Smooth muscle cell (in vitro differentiated cells): ENCODE measurements around the gene ZNF618. TPM values are rescaled to one million over a fixed set of nuclear protein-coding genes. Genes with fewer than 3 reads are reported as not detected.

ENCODE experiments used
- DNase-seq: peaks from one replicate; lab custom pipeline; 2025; ENCODE audit not compliant: unreplicated experiment; lab: John Stamatoyannopoulos, UW
- H2AFZ ChIP-seq: fragments of 200-600 bp; sonication (generic); 2 replicates; pipeline ENCODE4 v1.6.0; 2016; ENCODE audit warnings: antibody characterized with exemption, low read depth, mild to moderate bottlenecking
- H3F3A ChIP-seq: fragments of 200-600 bp; sonication (generic); 2 replicates; pipeline ENCODE4 v1.6.0; 2017; ENCODE audit warnings: antibody characterized with exemption, low read depth
- H3K27ac ChIP-seq: fragments of 200-600 bp; sonication (generic); 2 replicates; pipeline ENCODE4 v1.5.1; 2016; ENCODE audit warnings: low read depth, mild to moderate bottlenecking
- H3K27me3 ChIP-seq: fragments of 200-600 bp; sonication (generic); 2 replicates; pipeline ENCODE4 v1.6.1; 2016; ENCODE audit warnings: low read depth, mild to moderate bottlenecking
- H3K36me3 ChIP-seq: fragments of 200-600 bp; sonication (generic); 2 replicates; pipeline ENCODE4 v1.5.1; 2016; ENCODE audit warnings: low read depth
- H3K4me1 ChIP-seq: fragments of 200-600 bp; sonication (generic); 2 replicates; pipeline ENCODE4 v1.5.1; 2016; ENCODE audit warnings: low read depth
- H3K4me2 ChIP-seq: fragments of 200-600 bp; sonication (generic); 2 replicates; pipeline ENCODE4 v1.6.0; 2016; ENCODE audit warnings: mild to moderate bottlenecking
- H3K4me3 ChIP-seq: fragments of 200-600 bp; sonication (generic); 2 replicates; pipeline ENCODE4 v1.5.1; 2016; ENCODE audit warnings: mild to moderate bottlenecking
- H3K79me2 ChIP-seq: fragments of 200-600 bp; sonication (generic); 2 replicates; pipeline ENCODE4 v1.6.0; 2016; ENCODE audit warnings: low read depth, mild to moderate bottlenecking
- H3K9ac ChIP-seq: fragments of 200-600 bp; sonication (generic); 2 replicates; pipeline ENCODE4 v1.6.0; 2016; ENCODE audit warnings: low read depth
- H3K9me3 ChIP-seq: fragments of 200-600 bp; sonication (generic); replicated peaks from 2 replicates; pipeline ENCODE4 v1.5.1; 2016; ENCODE audit warnings: low read depth
- H4K20me1 ChIP-seq: fragments of 200-600 bp; sonication (generic); 2 replicates; pipeline ENCODE4 v1.6.0; 2016; ENCODE audit warnings: low read depth
- WGBS: methylation state at CpG from one replicate; pipeline ENCODE4 v1.1.7; 2016; ENCODE audit warnings: low lambda C conversion rate; 5-methylcytosine and 5-hydroxymethylcytosine counted together
- polyA plus RNA-seq: library from polyadenylated mRNA; unstranded; fragments of >200 nt; fragmentation: Nextera tagmentation; extraction: Ambion mirVana; gene quantifications from 2 replicates; pipeline ENCODE4 v1.2.1, GENCODE V29; 2016
- total RNA-seq: library from RNA; depleted of rRNA; stranded (reverse); fragments of >200 nt; gene quantifications from 2 replicates; pipeline ENCODE4 v1.2.3, GENCODE V29; 2014
- TF ChIP-seq, protein P1 (sequence below): fragments of 200-600 bp; sonication (generic); IDR thresholded peaks from 2 replicates; pipeline ENCODE4 v1.5.1; 2017; ENCODE audit warnings: borderline replicate concordance, mild to moderate bottlenecking, antibody characterized with exemption; ENCODE audit not compliant: insufficient read depth, poor library complexity, severe bottlenecking

The ZNF618 gene
- total and polyA plus RNA-seq, 2 experiments from 2014 or later: 9.9 to 19.5 TPM

DNA sequence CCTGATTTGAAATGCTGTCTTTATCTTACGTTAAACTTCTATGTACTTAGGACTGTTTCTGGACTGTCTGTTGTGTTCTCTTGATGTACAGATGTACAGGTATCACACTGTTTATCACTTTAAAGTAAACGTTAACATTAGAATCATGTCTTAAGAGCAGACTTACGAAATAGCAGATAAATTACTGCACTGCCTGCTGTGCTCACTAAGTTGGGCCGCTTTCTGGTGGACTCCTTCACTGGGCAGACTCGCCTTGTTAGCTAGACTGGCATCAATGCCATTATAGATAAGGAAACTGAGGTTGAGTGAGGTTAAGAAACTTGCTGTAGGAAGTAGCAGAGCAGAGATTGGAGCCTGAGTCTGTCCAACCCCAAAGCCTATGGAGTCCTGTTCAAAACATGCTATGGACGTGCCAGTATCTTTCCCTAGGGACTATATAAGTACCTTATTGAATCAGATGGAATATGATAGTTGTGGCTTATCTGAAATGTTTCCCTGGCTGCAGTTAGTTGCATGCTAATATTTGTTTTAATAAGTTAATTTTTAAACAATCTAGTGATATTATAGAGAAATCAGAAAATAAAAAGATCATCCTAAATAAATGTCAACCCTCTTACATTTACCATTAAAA lies 16.9 kb downstream of the ZNF618 start:
- no peak overlapping the region for H3K4me3 ChIP-seq
- no peaks in the 10 kb centered on the region for H3K27me3 ChIP-seq
- H4K20me1 ChIP-seq: peaks cover 68% of the 10 kb centered on the region
- no peaks in the 10 kb centered on the region for H3F3A ChIP-seq
- no peak overlapping the region for H2AFZ ChIP-seq
- H3K36me3 ChIP-seq: peaks cover 7% of the 10 kb centered on the region
- H3K4me2 ChIP-seq: no peak overlapping the region
- H3K27ac ChIP-seq: no peak overlapping the region
- H3K79me2 ChIP-seq: peaks cover 94% of the 10 kb centered on the region
- TF ChIP-seq, protein P1, sequence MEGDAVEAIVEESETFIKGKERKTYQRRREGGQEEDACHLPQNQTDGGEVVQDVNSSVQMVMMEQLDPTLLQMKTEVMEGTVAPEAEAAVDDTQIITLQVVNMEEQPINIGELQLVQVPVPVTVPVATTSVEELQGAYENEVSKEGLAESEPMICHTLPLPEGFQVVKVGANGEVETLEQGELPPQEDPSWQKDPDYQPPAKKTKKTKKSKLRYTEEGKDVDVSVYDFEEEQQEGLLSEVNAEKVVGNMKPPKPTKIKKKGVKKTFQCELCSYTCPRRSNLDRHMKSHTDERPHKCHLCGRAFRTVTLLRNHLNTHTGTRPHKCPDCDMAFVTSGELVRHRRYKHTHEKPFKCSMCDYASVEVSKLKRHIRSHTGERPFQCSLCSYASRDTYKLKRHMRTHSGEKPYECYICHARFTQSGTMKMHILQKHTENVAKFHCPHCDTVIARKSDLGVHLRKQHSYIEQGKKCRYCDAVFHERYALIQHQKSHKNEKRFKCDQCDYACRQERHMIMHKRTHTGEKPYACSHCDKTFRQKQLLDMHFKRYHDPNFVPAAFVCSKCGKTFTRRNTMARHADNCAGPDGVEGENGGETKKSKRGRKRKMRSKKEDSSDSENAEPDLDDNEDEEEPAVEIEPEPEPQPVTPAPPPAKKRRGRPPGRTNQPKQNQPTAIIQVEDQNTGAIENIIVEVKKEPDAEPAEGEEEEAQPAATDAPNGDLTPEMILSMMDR: no peak
- DNase-seq: no peak
- H3K9ac ChIP-seq: no peak overlapping the region
- H3K4me1 ChIP-seq: no peaks in the 10 kb centered on the region
- H3K9me3 ChIP-seq: peaks cover 8% of the 10 kb centered on the region
- WGBS: 94% methylated on average over 6 of the region's 6 CpGs

DNA sequence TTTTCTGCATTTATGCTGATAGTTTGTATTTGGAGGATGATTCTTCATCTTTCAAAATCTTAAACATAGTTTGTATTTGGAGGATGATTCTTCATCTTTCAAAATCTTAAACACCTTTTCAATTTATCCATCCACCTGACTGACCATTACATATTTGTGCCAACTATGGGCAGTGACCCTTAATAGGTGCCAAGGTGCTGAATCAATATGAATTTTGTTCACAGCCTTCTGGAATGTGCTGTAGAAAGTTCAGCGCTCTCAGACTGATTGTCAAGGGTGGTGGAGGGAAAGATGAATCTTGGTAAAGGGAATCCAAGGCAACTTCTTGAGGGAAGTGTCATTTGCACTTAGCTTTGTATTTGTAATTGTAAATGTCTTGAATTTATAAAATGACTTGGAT lies 18.1 kb downstream of the ZNF618 start:
- no peak overlapping the region for H3K27ac ChIP-seq
- H3K36me3 ChIP-seq: peaks cover 7% of the 10 kb centered on the region
- H3K79me2 ChIP-seq: peaks cover 91% of the 10 kb centered on the region
- H3K9me3 ChIP-seq: peaks cover 8% of the 10 kb centered on the region
- H3K4me1 ChIP-seq: no peaks in the 10 kb centered on the region
- WGBS: 97% methylated on average over 1 of the region's 1 CpG
- H3K27me3 ChIP-seq: no peaks in the 10 kb centered on the region
- H3K4me3 ChIP-seq: no peak overlapping the region
- peaks cover 68% of the 10 kb centered on the region for H4K20me1 ChIP-seq
- no peak overlapping the region for H2AFZ ChIP-seq
- H3K4me2 ChIP-seq: no peak overlapping the region
- H3F3A ChIP-seq: no peaks in the 10 kb centered on the region
- no peak overlapping the region for H3K9ac ChIP-seq
- DNase-seq: no peak
- TF ChIP-seq, protein P1: no peak

DNA sequence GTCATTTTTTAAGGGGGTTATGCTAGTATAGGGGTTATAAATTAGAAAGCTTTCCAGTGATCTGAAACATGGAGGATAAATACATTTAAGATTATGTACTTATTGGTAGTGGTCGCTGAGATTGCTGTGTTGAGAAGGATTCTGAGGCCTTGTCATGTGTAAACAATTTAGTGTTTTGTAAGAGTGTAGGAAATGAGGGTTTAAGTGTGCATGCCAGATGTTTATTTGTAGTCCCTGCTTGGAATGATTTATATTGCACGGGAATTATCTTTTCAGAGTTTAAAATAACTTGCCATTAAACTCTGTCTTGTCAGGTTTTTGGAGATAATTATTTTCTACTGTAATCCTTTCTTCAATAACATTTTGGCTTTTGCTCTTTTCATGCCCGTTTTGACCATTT lies 19.4 kb downstream of the ZNF618 start:
- Histone ChIP-seq H3K4me1 (no peaks in the 10 kb centered on the region), H3K9ac (no peak overlapping the region), H3K4me2 (no peak overlapping the region), H3K27ac (no peak overlapping the region), H3K27me3 (no peaks in the 10 kb centered on the region), H3K36me3 (peaks cover 4% of the 10 kb centered on the region), H3F3A (no peaks in the 10 kb centered on the region), H3K79me2 (peaks cover 84% of the 10 kb centered on the region), H4K20me1 (peaks cover 72% of the 10 kb centered on the region), H3K9me3 (peaks cover 7% of the 10 kb centered on the region), H2AFZ (no peak overlapping the region), H3K4me3 (no peak overlapping the region)
- TF ChIP-seq, protein P1: no peak
- no peak for DNase-seq
- 70% methylated on average over 3 of the region's 3 CpGs for WGBS

DNA sequence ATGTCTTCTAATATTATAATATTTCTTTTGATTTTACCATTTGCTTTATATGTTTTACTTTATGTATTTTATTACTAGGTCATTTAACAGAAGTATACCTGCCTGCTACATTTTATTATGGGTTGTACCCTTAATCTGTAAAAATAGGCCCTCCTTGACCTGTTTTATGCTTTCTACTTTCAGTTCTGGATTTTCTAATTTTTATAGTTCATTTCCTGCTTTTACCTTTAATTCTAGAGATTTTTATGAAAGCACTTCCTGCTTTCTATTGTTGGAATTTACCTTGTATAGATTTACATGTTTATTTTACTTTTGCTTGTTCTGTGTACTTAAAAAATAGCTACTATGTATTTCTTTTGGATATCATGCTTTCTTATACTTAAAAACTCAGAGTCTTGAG lies 20.6 kb downstream of the ZNF618 start:
- H2AFZ ChIP-seq: no peak overlapping the region
- peaks cover 78% of the 10 kb centered on the region for H3K79me2 ChIP-seq

More for the DNA sequence above, 20.6 kb downstream of the ZNF618 start:
- Histone ChIP-seq H3K9ac (no peak overlapping the region), H3K27me3 (no peaks in the 10 kb centered on the region), H3K36me3 (no peaks in the 10 kb centered on the region), H4K20me1 (peaks cover 76% of the 10 kb centered on the region), H3K4me1 (no peaks in the 10 kb centered on the region), H3K4me3 (no peak overlapping the region), H3F3A (no peaks in the 10 kb centered on the region), H3K4me2 (no peak overlapping the region), H3K9me3 (no peaks in the 10 kb centered on the region), H3K27ac (no peak overlapping the region)
- TF ChIP-seq, protein P1: no peak
- no peak for DNase-seq
